GM10266 (cell line): ENCODE measurements around the gene IL6R.

ENCODE experiments used
- DNase-seq: peaks from one replicate; pipeline ENCODE4 v3.0.0; 2012; ENCODE audit errors: extremely low spot score
- TF ChIP-seq, protein P1 (sequence below): IDR thresholded peaks from 2 replicates; pipeline ENCODE4 v1.5.1; 2012; ENCODE audit warnings: mild to moderate bottlenecking, low read depth; ENCODE audit not compliant: control insufficient read depth, insufficient read depth; ENCODE audit errors: missing control alignments

IL6R gene

DNA sequence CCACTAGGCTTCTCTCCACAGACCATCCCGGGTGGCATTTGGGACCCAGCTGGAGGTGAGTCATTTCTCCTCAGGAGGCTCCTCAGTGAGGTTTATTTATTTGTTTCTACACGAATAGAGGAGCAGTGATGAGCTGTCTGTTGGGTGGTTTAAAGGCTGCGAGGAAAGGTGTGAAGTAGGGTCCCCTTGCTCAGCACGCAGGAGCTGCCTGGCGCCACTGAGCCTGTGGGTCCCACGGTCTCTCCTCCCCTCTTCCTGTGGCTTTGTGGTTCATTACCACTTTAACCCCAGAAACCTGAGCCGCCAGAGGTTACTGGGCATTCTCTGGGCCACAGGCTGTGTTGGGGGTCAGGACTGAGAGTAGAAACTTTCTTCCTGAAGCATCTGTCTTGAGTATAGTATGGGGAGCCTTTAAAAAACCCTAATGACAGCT, 39.9 kb downstream of the IL6R start:
- TF ChIP-seq, protein P1, sequence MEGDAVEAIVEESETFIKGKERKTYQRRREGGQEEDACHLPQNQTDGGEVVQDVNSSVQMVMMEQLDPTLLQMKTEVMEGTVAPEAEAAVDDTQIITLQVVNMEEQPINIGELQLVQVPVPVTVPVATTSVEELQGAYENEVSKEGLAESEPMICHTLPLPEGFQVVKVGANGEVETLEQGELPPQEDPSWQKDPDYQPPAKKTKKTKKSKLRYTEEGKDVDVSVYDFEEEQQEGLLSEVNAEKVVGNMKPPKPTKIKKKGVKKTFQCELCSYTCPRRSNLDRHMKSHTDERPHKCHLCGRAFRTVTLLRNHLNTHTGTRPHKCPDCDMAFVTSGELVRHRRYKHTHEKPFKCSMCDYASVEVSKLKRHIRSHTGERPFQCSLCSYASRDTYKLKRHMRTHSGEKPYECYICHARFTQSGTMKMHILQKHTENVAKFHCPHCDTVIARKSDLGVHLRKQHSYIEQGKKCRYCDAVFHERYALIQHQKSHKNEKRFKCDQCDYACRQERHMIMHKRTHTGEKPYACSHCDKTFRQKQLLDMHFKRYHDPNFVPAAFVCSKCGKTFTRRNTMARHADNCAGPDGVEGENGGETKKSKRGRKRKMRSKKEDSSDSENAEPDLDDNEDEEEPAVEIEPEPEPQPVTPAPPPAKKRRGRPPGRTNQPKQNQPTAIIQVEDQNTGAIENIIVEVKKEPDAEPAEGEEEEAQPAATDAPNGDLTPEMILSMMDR, result no peak
- DNase-seq, result peak; percentile 50

DNA sequence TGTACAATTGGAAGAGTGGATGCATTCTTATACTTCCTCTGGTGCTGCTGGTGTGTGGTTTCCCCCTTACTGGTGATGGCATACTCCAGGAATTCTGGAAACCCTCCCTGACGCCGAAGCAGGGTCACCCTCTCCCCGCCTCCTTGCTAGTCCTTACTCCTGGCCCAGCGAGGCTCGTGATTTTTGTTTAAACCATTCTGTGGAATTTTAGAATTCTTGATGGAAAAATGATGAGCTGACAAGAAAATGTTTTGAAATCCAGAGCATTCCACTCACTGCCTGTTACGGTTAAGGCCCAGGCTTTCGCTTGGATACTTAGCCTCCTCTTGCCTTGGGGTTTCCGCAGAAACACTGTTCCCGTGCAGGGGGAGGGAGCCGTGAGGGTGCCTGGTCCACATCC, 41.1 kb downstream of the IL6R start:
- DNase-seq, result no peak

DNA sequence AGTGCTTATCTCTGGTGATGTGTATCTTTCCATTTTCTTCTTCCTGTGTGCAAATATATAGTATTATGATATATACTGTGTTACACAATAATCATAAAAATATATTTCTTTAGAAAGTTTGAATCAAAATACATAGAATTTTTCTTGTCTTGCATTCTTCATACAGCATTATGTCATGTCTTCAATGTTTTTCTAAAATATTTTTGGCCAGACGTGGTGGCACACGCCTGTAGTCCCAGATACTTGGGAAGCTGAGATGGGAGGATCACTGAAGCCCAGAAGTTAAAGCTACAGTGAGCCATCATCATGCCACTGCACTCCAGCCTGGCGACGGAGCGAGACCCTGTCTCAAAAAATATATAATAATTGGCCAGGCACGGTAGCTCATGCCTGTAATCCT, 41.6 kb downstream of the IL6R start:
- DNase-seq, result no peak
- TF ChIP-seq, protein P1, result no peak

More for the DNA sequence above, 41.1 kb downstream of the IL6R start:
- TF ChIP-seq, protein P1, result no peak

DNA sequence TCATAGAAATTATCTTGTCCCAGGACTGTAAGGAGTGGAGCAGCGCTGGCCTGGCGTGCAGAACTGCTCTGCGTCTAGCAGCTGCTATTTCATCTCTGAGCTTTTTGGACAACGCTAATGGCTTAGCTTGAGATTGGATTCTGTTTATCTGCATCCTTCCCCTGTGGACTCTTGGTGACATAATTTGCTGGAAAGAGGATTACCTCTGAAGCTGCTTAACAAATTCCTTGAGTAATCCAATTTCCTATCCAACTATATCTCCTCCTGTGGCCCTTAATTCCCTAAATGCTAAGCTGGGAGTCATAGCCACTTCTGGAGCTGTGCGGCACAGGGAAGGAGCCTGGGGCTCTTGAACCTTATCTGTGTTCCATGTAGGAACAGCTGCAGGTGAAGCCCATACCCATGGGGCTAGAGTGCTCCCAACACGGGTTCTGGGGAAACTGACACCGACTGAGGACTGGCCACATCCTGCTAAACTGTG, 43.2 kb downstream of the IL6R start:
- no peak for DNase-seq
- TF ChIP-seq, protein P1, result no peak

DNA sequence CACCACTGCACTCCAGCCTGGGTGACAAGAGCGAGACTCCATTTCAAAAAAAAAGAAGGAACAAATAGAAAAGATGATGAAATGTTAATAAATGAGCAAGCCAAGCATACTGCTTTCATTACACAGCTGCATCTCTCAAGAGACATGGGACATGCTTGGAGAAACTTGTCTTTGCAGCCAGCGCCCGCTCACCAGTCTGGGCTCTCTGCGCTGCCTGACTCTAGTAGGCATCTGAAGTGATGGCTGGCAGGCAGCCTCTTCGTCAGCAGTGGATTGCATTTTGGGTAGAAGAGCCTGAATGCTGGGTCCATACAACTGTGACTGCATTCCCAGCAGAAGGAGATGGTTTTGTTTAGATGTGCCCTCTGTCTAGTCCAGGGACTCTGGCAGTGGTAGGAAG, 48.0 kb downstream of the IL6R start:
- no peak for DNase-seq
- TF ChIP-seq, protein P1, result no peak

DNA sequence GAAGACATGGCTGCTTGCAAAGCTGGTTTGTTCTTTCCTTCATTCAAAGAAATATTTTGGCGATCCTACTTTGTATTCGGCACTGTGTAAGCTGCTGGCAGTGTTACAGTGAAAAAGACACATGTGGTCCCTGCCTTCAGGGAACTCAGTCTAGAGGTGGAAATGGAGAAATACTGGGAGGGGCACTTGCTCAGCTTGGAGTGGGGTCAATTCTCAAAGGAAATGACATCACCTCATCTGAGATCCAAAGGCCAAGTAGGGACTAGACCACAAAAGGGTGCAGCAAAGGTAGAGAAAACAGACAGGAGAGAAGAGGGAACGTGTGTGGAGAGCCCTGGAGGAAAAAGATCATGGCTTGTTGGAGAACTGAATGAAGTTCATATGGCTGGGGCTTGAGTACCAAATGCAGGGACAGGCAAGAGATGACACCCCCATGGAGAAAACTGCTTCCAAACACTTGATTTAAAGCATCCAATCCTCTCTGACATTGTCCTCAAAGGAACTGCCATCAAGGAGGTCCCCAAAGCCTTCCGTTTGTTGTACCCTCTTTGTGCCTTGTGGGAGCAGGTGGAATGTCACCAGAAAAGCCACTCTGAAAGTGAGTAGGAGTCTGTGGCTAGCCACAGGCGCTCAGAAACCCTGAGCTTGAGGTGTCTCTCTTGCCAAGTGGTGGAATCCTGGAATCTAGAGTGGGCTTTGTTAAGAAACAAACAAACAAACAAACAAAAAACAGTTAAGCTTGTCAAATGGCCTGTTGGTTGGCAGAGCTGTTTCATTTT, 48.6 kb downstream of the IL6R start:
- TF ChIP-seq, protein P1, result no peak
- DNase-seq, result no peak

DNA sequence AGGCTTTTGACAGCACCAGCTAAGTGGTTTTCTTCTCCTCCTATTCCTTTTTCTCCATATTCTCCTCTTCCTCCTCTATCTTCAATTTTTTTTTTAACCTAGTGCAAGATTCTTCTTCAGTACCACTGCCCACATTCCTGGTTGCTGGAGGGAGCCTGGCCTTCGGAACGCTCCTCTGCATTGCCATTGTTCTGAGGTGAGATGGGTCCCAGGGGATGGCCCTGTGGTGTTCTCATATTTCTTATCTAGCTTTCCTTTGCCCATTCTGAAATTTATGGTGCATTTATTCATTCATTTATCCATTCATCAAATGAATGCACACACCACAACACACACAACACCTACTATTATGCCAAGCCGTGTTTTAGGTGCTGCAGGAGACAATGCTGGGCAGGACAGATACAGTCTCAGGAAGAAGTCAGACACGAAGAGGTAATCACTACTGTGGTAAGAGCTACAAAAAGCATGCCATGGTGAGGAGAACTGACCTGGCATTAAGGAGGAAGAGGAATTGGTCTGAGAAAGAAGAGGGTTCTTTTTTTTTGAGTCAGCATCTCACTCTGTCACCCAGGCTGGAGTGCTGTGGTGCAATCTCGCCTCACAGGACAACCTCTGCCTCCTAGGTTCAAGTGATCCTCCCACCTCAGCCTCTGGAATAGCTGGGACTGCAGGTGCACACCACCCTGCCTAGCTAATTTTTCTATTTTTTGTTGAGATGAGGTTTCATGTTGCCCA, 49.4 kb downstream of the IL6R start:
- TF ChIP-seq, protein P1, result no peak
- no peak for DNase-seq
